Pancreas (tissue), 10 donors: ENCODE data around the gene ZNF823. TPM values are rescaled to one million over a fixed set of nuclear protein-coding genes. Genes with fewer than 3 reads are reported as not detected.

Source experiments
- ATAC-seq, 4 donors: fragments of 200-7000 bp; cut with Tn5 transposase; one replicate each; pipeline versions ENCODE4 v1.8.0 to v1.9.1; 2020; ENCODE audit warnings: mild to moderate bottlenecking in 4 of 4, moderate library complexity in 4 of 4
- DNase-seq, 6 donors: peaks; one replicate each; pipeline ENCODE4 v3.0.0-alpha.2; 2020
- FAIRE-seq: peaks from 2 replicates; lab custom pipeline; 2012; peaks lifted over from hg19 to GRCh38; lab: Jason Lieb, UNC
- H3K27ac ChIP-seq, 4 donors: fragments of 200-600 bp; sonication (generic); 1 replicate in 3 of 4; 2 replicates in 1 of 4; pipeline versions ENCODE4 v1.5.0 to v1.8.0; 2020
- H3K27me3 ChIP-seq, 4 donors: fragments of 200-600 bp; one replicate each; pipeline ENCODE4 v1.8.0; 2021
- H3K36me3 ChIP-seq, 3 donors: fragments of 200-600 bp; sonication (generic) in 1 of 3; one replicate each; pipeline versions ENCODE4 v1.5.0 to v1.8.0; 2020 to 2021
- H3K4me1 ChIP-seq, 3 donors: fragments of 200-600 bp; one replicate each; pipeline ENCODE4 v1.8.0; 2021
- H3K4me3 ChIP-seq, 4 donors: fragments of 200-600 bp; sonication (generic) in 2 of 4; one replicate each; pipeline versions ENCODE4 v1.5.0 to v1.8.0; 2020 to 2021
- H3K9me3 ChIP-seq, 4 donors: fragments of 200-600 bp; one replicate each; pipeline ENCODE4 v1.8.0; 2021
- CTCF ChIP-seq, 4 donors: fragments of 200-600 bp; sonication (generic) in 3 of 4; IDR thresholded peaks; one replicate each; pipeline versions ENCODE4 v1.5.0 to v1.8.0; 2021; ENCODE audit warnings: antibody characterized with exemption in 4 of 4
- WGBS, 2 donors: extraction: QIAGEN DNeasy Blood & Tissue Kit; methylation state at CpG; one replicate each; pipeline ENCODE4 v1.1.7; 2013; 5-methylcytosine and 5-hydroxymethylcytosine counted together
- intact Hi-C, 3 donors: fragments of 100-400 bp; cut with DNase I; formaldehyde crosslinking; loops; one replicate each; pipeline versions ENCODE4 v1.11.1 to v1.14.2; 2022
- polyA plus RNA-seq, 2 donors: library from polyadenylated mRNA; stranded (reverse); fragments of 200-250 nt; gene quantifications; one replicate each; pipeline ENCODE4 v1.2.3, GENCODE V29; 2013
- total RNA-seq, 6 donors: library from RNA; stranded (reverse); fragmentation: NEBNext Ultra II Directional in 4 of 6; extraction: Animal tissue kit (Norgen Biotek cat#: 25700) in 4 of 6; gene quantifications; one replicate each; pipeline versions ENCODE4 v1.2.1 to v1.2.4, GENCODE V29; 2021 to 2023
- donor health status: healthy with polysubstance abuse.
- donor health status: DM: no; HTN: no; CAD: no; lungs with moderate emphysema.
- donor health status: DM: no; HTN: no; CAD: no.
- donor health status: control.
- donor health status: control.
- donor health status: Bipolar disorder and iron deficiency.
- donor health status: DM: yes; HTN: yes; CAD: no.
- donor health status: DM: no; HTN: no; CAD: no.
- donor health status: DM: no; HTN: no; CAD: no.
- donor health status: DM: yes; HTN: yes; CAD: no.

ZNF823 gene
- total and polyA plus RNA-seq, 8 donors = 2.5 to 4.7 (median 3.3) TPM

GRCh38 chr19:11729586-11729985 is 9.2 kb downstream of the ZNF823 start:
- intact Hi-C loops = no loop called here
- no peaks in the 10 kb centered on the region for H3K4me1 ChIP-seq
- no peaks in the 10 kb centered on the region for H3K36me3 ChIP-seq
- H3K9me3 ChIP-seq = no peaks in the 10 kb centered on the region
- TF ChIP-seq CTCF (IDR thresholded peaks at IDR 0.05) = no peak
- no peak for DNase-seq
- ATAC-seq = no peak
- H3K27me3 ChIP-seq = no peaks in the 10 kb centered on the region
- no peak overlapping the region for H3K27ac ChIP-seq
- no peak overlapping the region for H3K4me3 ChIP-seq
- WGBS, 2 donors = 87 to 94% methylated on average over 4 of the region's 4 CpGs
- no peak for FAIRE-seq

GRCh38 chr19:11722414-11722813 is 16.3 kb downstream of the ZNF823 start:
- TF ChIP-seq CTCF (IDR thresholded peaks at IDR 0.05) = no peak
- WGBS, 2 donors = 94% methylated on average over 10 of the region's 10 CpGs
- H3K27me3 ChIP-seq = no peaks in the 10 kb centered on the region
- intact Hi-C loops = no loop called here
- H3K9me3 ChIP-seq = no peaks in the 10 kb centered on the region
- ATAC-seq = no peak
- H3K4me1 ChIP-seq = no peaks in the 10 kb centered on the region
- peaks cover 0 to 20% (median 18%) of the 10 kb centered on the region in 3 donors for H3K36me3 ChIP-seq
- no peak overlapping the region for H3K27ac ChIP-seq
- no peak for FAIRE-seq
- DNase-seq = no peak
- no peak overlapping the region for H3K4me3 ChIP-seq

- TF ChIP-seq CTCF (IDR thresholded peaks at IDR 0.05) = no peak
- H3K36me3 ChIP-seq = peaks cover 0 to 20% (median 18%) of the 10 kb centered on the region in 3 donors
- H3K4me1 ChIP-seq = no peaks in the 10 kb centered on the region
- no peaks in the 10 kb centered on the region for H3K27me3 ChIP-seq
- no peaks in the 10 kb centered on the region for H3K9me3 ChIP-seq
- H3K4me3 ChIP-seq = no peak overlapping the region
- intact Hi-C loops = no loop called here
- DNase-seq (no peak), FAIRE-seq (no peak), ATAC-seq (no peak)
- H3K27ac ChIP-seq = no peak overlapping the region
- 95 to 96% methylated on average over 5 of the region's 5 CpGs for WGBS, 2 donors
These were observed 17.1 kb downstream of the ZNF823 start for GRCh38 chr19:11721681-11722080.

- 69 to 75% methylated on average over 10 of the region's 10 CpGs for WGBS, 2 donors
These were observed 28.4 kb downstream of the ZNF823 start for GRCh38 chr19:11710313-11710712.

More at GRCh38 chr19:11710313-11710712, 28.4 kb downstream of the ZNF823 start:
- DNase-seq (no peak), ATAC-seq (no peak), FAIRE-seq (no peak)
- no peak for TF ChIP-seq CTCF (IDR thresholded peaks at IDR 0.05)
- no peak overlapping the region for H3K4me3 ChIP-seq
- H3K9me3 ChIP-seq = no peaks in the 10 kb centered on the region
- H3K27me3 ChIP-seq = no peaks in the 10 kb centered on the region
- intact Hi-C loops = no loop called here
- no peak overlapping the region for H3K27ac ChIP-seq
- H3K4me1 ChIP-seq = no peaks in the 10 kb centered on the region
- H3K36me3 ChIP-seq = no peaks in the 10 kb centered on the region
